Type B pancreatic cell (in vitro differentiated cells): ENCODE data around the gene CWC27. TPM values are rescaled to one million over a fixed set of nuclear protein-coding genes. Genes with fewer than 3 reads are reported as not detected.
"Not testable (repeated sequence)": the region's sequence is repeated elsewhere in the genome, so short reads cannot be mapped to it uniquely, and the experiment has no call there.

Experiments used
- DNase-seq: peaks from one replicate; pipeline ENCODE4 v3.0.0; 2021; ENCODE audit warnings: mixed read lengths; ENCODE audit not compliant: unreplicated experiment; ENCODE audit errors: extremely low spot score
- H3K27ac Mint-ChIP-seq: 2 replicates; pipeline ENCODE4 v1.8.0; 2021; ENCODE audit warnings: mild to moderate bottlenecking, mixed read lengths
- H3K27me3 Mint-ChIP-seq: 2 replicates; pipeline ENCODE4 v1.8.0; 2021; ENCODE audit warnings: mixed read lengths
- H3K36me3 Mint-ChIP-seq: 2 replicates; pipeline ENCODE4 v1.8.0; 2021; ENCODE audit warnings: mixed read lengths
- H3K4me1 Mint-ChIP-seq: one replicate; pipeline ENCODE4 v1.8.0; 2021; ENCODE audit warnings: mixed read lengths; ENCODE audit not compliant: unreplicated experiment
- H3K4me3 Mint-ChIP-seq: 2 replicates; pipeline ENCODE4 v1.8.0; 2021; ENCODE audit warnings: mild to moderate bottlenecking, mixed read lengths
- H3K9me3 Mint-ChIP-seq: 2 replicates; pipeline ENCODE4 v1.8.0; 2021; ENCODE audit warnings: mixed read lengths
- total RNA-seq: library from RNA; stranded (reverse); gene quantifications from 2 replicates; pipeline ENCODE4 v1.2.1, GENCODE V29; 2021; ENCODE audit warnings: low replicate concordance
- TF ChIP-seq, protein P1 (sequence below): fragments of 200-600 bp; sonication (generic); conservative IDR thresholded peaks from 2 replicates; pipeline ENCODE4 v1.5.0; 2021; ENCODE audit warnings: antibody characterized with exemption, mild to moderate bottlenecking

The CWC27 gene
- total RNA-seq, 1 donor from 2014 or later: 32.0 TPM

DNA sequence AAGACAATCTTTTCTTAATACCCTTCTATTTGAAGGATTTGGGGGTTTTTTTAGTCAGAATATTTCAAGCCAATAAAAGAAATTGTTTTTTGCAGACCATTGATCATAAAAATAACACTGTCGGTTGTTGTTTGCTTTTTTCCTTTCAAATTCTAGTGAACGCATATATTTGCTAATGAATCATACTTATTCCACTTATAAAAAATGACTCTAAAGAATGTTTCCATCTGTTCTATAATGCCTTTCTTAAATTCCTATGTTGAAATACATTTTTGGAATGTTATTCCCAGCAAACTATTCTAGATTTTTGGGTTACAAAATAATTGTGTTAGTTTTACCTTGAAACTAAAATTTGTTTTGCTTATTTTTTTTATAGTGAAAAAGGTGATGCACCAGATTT is 32.2 kb downstream of the CWC27 start:
- no peak overlapping the region for H3K4me3 Mint-ChIP-seq
- peaks cover 5% of the 10 kb centered on the region for H3K36me3 Mint-ChIP-seq
- no peak for DNase-seq
- H3K27ac Mint-ChIP-seq: no peak overlapping the region
- TF ChIP-seq, protein P1, sequence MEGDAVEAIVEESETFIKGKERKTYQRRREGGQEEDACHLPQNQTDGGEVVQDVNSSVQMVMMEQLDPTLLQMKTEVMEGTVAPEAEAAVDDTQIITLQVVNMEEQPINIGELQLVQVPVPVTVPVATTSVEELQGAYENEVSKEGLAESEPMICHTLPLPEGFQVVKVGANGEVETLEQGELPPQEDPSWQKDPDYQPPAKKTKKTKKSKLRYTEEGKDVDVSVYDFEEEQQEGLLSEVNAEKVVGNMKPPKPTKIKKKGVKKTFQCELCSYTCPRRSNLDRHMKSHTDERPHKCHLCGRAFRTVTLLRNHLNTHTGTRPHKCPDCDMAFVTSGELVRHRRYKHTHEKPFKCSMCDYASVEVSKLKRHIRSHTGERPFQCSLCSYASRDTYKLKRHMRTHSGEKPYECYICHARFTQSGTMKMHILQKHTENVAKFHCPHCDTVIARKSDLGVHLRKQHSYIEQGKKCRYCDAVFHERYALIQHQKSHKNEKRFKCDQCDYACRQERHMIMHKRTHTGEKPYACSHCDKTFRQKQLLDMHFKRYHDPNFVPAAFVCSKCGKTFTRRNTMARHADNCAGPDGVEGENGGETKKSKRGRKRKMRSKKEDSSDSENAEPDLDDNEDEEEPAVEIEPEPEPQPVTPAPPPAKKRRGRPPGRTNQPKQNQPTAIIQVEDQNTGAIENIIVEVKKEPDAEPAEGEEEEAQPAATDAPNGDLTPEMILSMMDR: no peak
- H3K4me1 Mint-ChIP-seq: no peaks in the 10 kb centered on the region
- no peaks in the 10 kb centered on the region for H3K27me3 Mint-ChIP-seq
- H3K9me3 Mint-ChIP-seq: no peaks in the 10 kb centered on the region

DNA sequence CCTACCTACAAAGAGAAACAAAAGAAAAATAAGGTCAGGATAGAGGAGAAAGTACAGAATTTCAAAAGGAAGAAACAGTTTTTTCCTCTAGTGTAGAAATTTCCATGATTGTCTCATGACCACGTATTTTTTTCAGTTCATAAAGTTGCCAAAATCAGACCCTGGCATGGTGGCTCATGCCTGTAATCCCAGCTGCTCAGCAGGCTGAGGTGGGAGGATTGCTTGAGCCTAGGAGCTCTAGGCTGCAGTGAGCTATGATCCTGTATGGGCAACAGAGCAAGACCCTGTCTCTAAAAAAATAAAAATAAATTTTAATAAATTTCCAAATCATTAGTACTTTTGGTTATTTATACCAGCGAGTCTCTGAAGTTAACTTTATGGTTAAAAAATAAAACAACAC is 37.8 kb downstream of the CWC27 start:
- DNase-seq: no peak
- H3K27ac Mint-ChIP-seq: no peak overlapping the region
- no peaks in the 10 kb centered on the region for H3K4me1 Mint-ChIP-seq
- no peaks in the 10 kb centered on the region for H3K9me3 Mint-ChIP-seq
- H3K4me3 Mint-ChIP-seq: no peak overlapping the region
- no peaks in the 10 kb centered on the region for H3K27me3 Mint-ChIP-seq
- peaks cover 7% of the 10 kb centered on the region for H3K36me3 Mint-ChIP-seq
- TF ChIP-seq, protein P1: no peak

DNA sequence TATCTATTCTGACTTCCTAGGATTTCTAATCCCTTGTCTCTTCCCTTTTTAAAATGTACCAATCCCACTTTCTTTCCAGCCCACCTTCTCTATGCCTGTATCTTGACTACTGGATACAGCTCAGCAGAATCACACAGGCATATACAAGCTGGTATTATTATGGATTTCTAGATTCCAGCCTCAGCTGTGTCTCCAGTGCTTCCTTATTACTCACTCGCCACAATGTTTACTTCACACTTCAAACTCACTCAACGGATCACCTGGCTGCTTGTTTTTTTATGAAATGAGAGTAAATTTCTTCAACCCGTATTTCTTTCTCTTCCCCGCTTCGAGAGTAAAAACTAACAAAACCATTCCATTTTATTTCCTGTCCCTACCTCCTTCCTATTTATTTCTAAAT is 38.8 kb downstream of the CWC27 start:
- Mint-ChIP-seq H3K27ac (no peak overlapping the region), H3K27me3 (no peaks in the 10 kb centered on the region), H3K9me3 (no peaks in the 10 kb centered on the region), H3K4me1 (no peaks in the 10 kb centered on the region), H3K4me3 (no peak overlapping the region), H3K36me3 (peaks cover 7% of the 10 kb centered on the region)
- no peak for DNase-seq
- TF ChIP-seq, protein P1: no peak

DNA sequence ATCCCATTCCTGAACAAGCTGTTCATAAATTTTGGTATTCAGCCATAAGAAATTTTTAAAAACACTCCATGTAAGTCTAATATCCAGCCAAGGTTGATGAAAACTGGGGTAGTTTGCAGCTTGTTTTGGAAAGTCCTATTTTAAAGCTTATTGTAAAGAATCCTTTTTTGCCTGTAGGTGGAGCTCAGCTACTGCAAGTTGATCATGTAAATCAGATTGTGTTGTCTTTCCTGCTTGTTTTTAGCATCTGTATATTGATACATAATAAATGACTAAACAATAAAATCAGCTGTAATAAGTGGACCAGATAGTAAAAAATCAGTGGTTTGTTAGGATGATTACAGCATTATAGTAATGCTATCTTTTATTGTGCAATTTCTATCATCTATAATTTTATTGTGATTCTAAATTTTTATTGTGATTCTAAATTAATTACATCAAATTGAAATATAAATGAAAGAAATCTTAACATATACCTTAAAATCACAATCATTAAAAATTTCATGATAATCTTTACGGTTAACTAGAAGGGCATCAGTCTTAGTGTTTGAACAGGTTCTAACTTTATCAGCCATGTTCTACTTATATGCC is 42.4 kb downstream of the CWC27 start:
- Mint-ChIP-seq H3K36me3 (peaks cover 11% of the 10 kb centered on the region), H3K4me3 (no peak overlapping the region), H3K9me3 (no peaks in the 10 kb centered on the region), H3K27ac (no peak overlapping the region), H3K27me3 (no peaks in the 10 kb centered on the region), H3K4me1 (no peaks in the 10 kb centered on the region)
- TF ChIP-seq, protein P1: peak; percentile 83
- no peak for DNase-seq

- no peaks in the 10 kb centered on the region for H3K27me3 Mint-ChIP-seq
- TF ChIP-seq, protein P1: no peak
- H3K4me1 Mint-ChIP-seq: no peaks in the 10 kb centered on the region
- no peak for DNase-seq
- no peak overlapping the region for H3K4me3 Mint-ChIP-seq
- no peak overlapping the region for H3K27ac Mint-ChIP-seq
- H3K36me3 Mint-ChIP-seq: peaks cover 8% of the 10 kb centered on the region
- H3K9me3 Mint-ChIP-seq: no peaks in the 10 kb centered on the region
Measured at GRCh38 chr5:64814073-64814472, 45.3 kb downstream of the CWC27 start.

DNA sequence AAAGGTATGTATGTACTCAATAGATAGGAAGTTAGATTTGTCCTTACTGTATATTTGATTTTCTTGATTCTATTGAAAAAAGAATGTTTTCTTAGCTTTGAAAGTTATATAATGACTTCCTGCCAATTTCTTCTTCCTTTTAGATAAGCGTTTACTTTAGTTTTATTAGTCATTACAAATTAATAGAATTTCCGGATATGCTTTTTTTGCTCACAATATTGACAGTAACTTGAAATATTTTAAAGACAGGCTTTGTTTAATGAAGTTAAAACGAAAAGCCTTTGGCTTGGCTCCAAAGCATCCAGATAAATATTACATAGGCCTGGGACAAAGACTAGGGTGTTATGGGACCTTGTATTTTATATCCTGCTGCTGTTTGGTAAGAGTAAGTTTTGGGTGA is 49.5 kb downstream of the CWC27 start:
- Mint-ChIP-seq H3K36me3 (peaks cover 21% of the 10 kb centered on the region), H3K27me3 (no peaks in the 10 kb centered on the region), H3K4me1 (no peaks in the 10 kb centered on the region), H3K9me3 (no peaks in the 10 kb centered on the region), H3K4me3 (no peak overlapping the region), H3K27ac (no peak overlapping the region)
- DNase-seq: no peak
- TF ChIP-seq, protein P1: no peak

DNA sequence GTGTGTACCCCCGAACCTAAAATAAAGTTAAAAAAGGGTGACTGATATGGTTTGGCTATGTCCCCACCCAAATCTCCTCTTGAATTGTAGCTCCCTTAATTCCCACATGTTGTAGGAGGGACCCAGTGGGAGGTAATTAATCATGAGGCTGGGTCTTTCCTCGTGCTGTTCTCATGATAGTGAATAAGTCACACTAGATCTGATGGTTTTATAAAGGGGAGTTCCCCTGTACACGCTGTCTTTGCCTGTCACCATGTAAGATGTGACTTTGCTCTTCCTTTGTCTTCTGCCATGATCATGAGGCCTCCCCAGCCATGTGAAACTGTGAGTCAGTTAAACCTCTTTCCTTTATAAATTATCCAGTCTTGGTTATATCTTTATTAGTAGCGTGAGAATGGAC is 50.6 kb downstream of the CWC27 start:
- H3K36me3 Mint-ChIP-seq: peaks cover 21% of the 10 kb centered on the region
- H3K4me3 Mint-ChIP-seq, DNase-seq, H3K27me3 Mint-ChIP-seq, H3K4me1 Mint-ChIP-seq, H3K9me3 Mint-ChIP-seq, H3K27ac Mint-ChIP-seq: not testable (repeated sequence)
